HepG2 (cell line): ENCODE results near the gene RNASE4. TPM values are rescaled to one million over a fixed set of nuclear protein-coding genes. Genes with fewer than 3 reads are reported as not detected.

ENCODE experiments used
- DMTF1 ChIP-seq: sonication (generic); formaldehyde crosslinking; IDR thresholded peaks from 2 replicates; pipeline ENCODE4 v1.4.0; 2020; ENCODE audit warnings: mild to moderate bottlenecking, missing genetic modification reagents
- ELF3 ChIP-seq: IDR thresholded peaks from 2 replicates; pipeline ENCODE4 v1.6.1; 2016; ENCODE audit warnings: missing genetic modification reagents, missing compliant biosample characterization
- GMEB1 ChIP-seq: sonication (generic); formaldehyde crosslinking; IDR thresholded peaks from 2 replicates; pipeline ENCODE4 v1.5.1; 2020; ENCODE audit warnings: missing genetic modification reagents, mild to moderate bottlenecking, borderline replicate concordance
- HMG20A ChIP-seq: IDR thresholded peaks from 2 replicates; pipeline ENCODE4 v1.6.1; 2016; ENCODE audit warnings: borderline replicate concordance
- KAT7 ChIP-seq: IDR thresholded peaks from 2 replicates; pipeline ENCODE4 v1.6.1; 2018; ENCODE audit warnings: borderline replicate concordance, missing compliant biosample characterization
- LRRFIP1 ChIP-seq: sonication (generic); formaldehyde crosslinking; conservative IDR thresholded peaks from 2 replicates; pipeline ENCODE4 v1.4.0; 2020; ENCODE audit warnings: missing genetic modification reagents
- MAX ChIP-seq: IDR thresholded peaks from 2 replicates; pipeline ENCODE4 v1.6.1; 2012; ENCODE audit warnings: inconsistent platforms
- MEF2D ChIP-seq: sonication (generic); formaldehyde crosslinking; IDR thresholded peaks from 2 replicates; pipeline ENCODE4 v1.5.1; 2020; ENCODE audit warnings: mild to moderate bottlenecking, missing genetic modification reagents
- MTA3 ChIP-seq: sonication (generic); formaldehyde crosslinking; IDR thresholded peaks from 2 replicates; pipeline ENCODE4 v1.4.0; 2020; ENCODE audit warnings: missing genetic modification reagents
- REPIN1 ChIP-seq: sonication (generic); formaldehyde crosslinking; IDR thresholded peaks from 2 replicates; pipeline ENCODE4 v1.8.0; 2022; ENCODE audit warnings: missing genetic modification reagents, low read depth, mild to moderate bottlenecking, borderline replicate concordance
- SOX5 ChIP-seq: IDR thresholded peaks from 2 replicates; pipeline ENCODE4 v1.6.1; 2016; ENCODE audit warnings: borderline replicate concordance
- ZC3H4 ChIP-seq: sonication (generic); formaldehyde crosslinking; IDR thresholded peaks from 2 replicates; pipeline ENCODE4 v1.4.0; 2020; ENCODE audit warnings: missing genetic modification reagents, borderline replicate concordance
- ZFYVE20 ChIP-seq: sonication (generic); formaldehyde crosslinking; IDR thresholded peaks from 2 replicates; pipeline ENCODE4 v1.8.0; 2023; ENCODE audit warnings: low read depth, mild to moderate bottlenecking, moderate library complexity, missing genetic modification reagents, borderline replicate concordance
- ZNF737 ChIP-seq: sonication (generic); formaldehyde crosslinking; IDR thresholded peaks from 2 replicates; pipeline ENCODE4 v1.5.0; 2020; ENCODE audit warnings: missing genetic modification reagents, mild to moderate bottlenecking, borderline replicate concordance
- ZNF747 ChIP-seq: sonication (generic); formaldehyde crosslinking; IDR thresholded peaks from 2 replicates; pipeline ENCODE4 v1.8.1; 2023; ENCODE audit warnings: missing genetic modification reagents, mild to moderate bottlenecking, borderline replicate concordance
- polyA plus RNA-seq, 8 experiments: library from polyadenylated mRNA; depleted of rRNA in 3 of 8; stranded (reverse) in 7 of 8; unstranded in 1 of 8; fragments of >200 nt; fragmentation: Illumina TruSeq in 4 of 8; extraction: Trizol in 4 of 8; gene quantifications; 2 replicates each; pipeline versions ENCODE4 v1.2.1 to v1.2.3, GENCODE V29; 2011 to 2016; ENCODE audit warnings: low read depth in 4 of 8, missing spikeins in 1 of 8, mixed read lengths in 1 of 8; ENCODE audit not compliant: insufficient read depth in 1 of 8
- total RNA-seq, 5 experiments: library from RNA; depleted of rRNA; stranded (reverse); fragments of >200 nt; fragmentation: Illumina TruSeq; extraction: Trizol; gene quantifications; 2 replicates each; pipeline ENCODE4 v1.2.3, GENCODE V29; 2016; ENCODE audit warnings: low read depth in 1 of 5
- TF ChIP-seq, protein P1 (sequence below): sonication (generic); formaldehyde crosslinking; IDR thresholded peaks from 2 replicates; pipeline ENCODE4 v1.4.0; 2020; ENCODE audit warnings: missing genetic modification reagents, mild to moderate bottlenecking, borderline replicate concordance

The RNASE4 gene
- total and polyA plus RNA-seq, 2 of the 13 experiments (the other 11 are each of a cell fraction or from before 2014, with no cell fraction given): 109 to 983 TPM

GRCh38 chr14:20671597-20672283 is 12.6 kb upstream of the RNASE4 start (continued):
- no peak for TF ChIP-seq DMTF1 (CRISPR knock-in tag)
- 0 out of 2 replicates have a peak, but pooled peaks have one; percentile 27 for TF ChIP-seq REPIN1 (CRISPR knock-in tag)
- no peak for TF ChIP-seq LRRFIP1 (CRISPR knock-in tag)
- peak; percentile 97 for TF ChIP-seq SOX5 (CRISPR knock-in tag)
- TF ChIP-seq ELF3 (CRISPR knock-in tag): peak; percentile 67; the same call in 1 of the 2 replicates
- TF ChIP-seq ZNF747: 0 out of 2 replicates have a peak, but pooled peaks have one; percentile 51
- peak; percentile 65; the same call in 1 of the 2 replicates for TF ChIP-seq MEF2D
- no peak for TF ChIP-seq ZNF737
- no peak for TF ChIP-seq MTA3 (CRISPR knock-in tag)
- TF ChIP-seq HMG20A (CRISPR knock-in tag): peak; percentile 91
- no peak for TF ChIP-seq MAX
- TF ChIP-seq KAT7 (CRISPR knock-in tag): peak; percentile 48; the same call in 1 of the 2 replicates
- TF ChIP-seq GMEB1 (CRISPR knock-in tag): no peak
- TF ChIP-seq ZFYVE20: no peak
- TF ChIP-seq ZC3H4 (CRISPR knock-in tag): no peak
- TF ChIP-seq, protein P1, sequence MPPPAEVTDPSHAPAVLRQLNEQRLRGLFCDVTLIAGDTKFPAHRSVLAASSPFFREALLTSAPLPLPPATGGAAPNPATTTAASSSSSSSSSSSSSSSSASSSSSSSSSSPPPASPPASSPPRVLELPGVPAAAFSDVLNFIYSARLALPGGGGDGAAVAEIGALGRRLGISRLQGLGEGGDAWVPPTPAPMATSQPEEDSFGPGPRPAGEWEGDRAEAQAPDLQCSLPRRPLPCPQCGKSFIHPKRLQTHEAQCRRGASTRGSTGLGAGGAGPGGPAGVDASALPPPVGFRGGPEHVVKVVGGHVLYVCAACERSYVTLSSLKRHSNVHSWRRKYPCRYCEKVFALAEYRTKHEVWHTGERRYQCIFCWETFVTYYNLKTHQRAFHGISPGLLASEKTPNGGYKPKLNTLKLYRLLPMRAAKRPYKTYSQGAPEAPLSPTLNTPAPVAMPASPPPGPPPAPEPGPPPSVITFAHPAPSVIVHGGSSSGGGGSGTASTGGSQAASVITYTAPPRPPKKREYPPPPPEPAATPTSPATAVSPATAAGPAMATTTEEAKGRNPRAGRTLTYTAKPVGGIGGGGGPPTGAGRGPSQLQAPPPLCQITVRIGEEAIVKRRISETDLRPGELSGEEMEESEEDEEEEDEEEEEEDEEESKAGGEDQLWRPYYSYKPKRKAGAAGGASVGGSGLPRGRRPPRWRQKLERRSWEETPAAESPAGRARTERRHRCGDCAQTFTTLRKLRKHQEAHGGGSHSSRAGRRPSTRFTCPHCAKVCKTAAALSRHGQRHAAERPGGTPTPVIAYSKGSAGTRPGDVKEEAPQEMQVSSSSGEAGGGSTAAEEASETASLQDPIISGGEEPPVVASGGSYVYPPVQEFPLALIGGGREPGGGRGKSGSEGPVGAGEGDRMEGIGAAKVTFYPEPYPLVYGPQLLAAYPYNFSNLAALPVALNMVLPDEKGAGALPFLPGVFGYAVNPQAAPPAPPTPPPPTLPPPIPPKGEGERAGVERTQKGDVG (CRISPR knock-in tag): no peak
